Measurements from ENCODE around the gene IRX4. TPM values are rescaled to one million over a fixed set of nuclear protein-coding genes. Genes with fewer than 3 reads are reported as not detected.

IRX4 gene
- polyA plus RNA-seq, 1 of the 3 experiments (the other 2 are of a cell fraction), result not detected

DNA sequence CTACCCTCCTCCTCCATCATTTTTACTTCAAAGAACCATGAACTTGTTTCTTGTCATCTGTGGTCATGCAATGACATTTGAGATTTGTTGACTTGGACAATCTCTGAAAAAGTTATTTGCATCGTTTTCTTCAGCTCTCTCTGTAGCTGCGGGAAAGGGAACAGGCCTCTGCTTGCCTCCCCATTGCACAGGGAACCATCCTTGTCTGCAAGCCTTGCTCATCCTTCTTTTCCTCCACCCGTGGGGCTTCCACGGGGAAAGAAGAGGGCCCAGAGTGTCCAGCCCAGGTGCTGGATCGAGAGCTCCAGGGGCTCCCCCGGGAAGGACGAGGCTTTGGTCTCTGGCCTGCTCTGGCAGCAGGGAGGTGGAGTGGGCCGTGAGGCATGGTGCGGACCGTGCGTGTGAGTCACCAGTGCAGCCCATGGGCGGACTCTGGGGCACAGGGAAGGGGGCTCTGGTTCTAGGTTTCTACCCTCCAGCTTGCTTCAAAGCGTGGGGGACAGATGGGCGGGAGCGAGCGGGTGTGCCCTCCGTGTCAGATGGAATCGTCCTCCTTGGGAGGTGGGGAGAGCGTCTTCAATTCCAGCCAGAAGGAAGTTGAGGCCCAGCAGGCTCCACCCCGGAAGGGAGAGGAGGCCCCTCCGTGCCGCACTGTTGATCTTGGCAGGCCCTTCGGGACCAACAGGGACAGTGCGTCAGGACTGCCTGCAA is 6.0 kb upstream of the IRX4 start:
- POLR2A ChIA-PET, result interaction anchor here (0.6 kb wide), 1 partner anchor 881 kb away, joined by 3 read pairs; no protein-coding TSS in a partner anchor
- DNase-seq, result no peak

DNA sequence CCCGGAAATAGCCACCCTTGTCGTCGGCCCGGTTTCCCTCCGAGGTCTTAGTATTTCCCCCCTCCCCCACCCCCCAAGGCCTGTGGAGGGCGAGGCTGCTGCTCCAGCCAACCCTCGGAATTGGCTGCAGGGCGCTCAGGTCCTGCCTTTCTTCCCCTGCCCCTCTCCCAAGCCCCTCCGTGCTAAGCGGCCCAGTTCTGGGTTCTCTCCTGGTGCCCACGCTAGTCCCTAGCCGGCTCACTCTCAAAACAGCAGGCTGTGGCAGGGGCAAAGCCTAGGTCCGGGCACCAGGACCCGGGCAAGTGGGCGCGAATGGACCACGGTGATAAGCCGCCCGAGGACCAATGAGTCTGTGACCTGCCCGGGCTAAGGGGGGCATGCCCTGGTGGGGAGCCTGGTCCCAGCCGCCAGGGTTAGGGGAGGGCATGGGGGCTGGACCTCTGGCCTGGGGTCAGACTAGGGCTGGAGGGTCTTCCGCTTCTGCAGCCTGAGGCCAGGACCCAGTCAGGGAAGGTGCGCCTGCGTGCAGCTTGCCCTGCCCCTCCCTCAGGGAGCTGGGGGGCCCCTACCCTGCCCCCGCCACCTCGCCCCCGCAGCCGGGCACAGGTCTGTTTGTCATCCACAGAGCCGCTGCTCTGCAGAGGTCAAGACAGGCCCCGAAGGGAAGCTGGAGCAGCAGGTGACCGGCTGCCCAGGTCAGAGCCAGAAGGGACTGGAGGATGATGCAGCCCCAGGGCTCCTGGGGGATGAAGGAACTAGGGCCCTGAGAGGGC is 5.0 kb upstream of the IRX4 start:
- no peak for DNase-seq
- H3K36me3 ChIP-seq (replicated peaks in 1 of 2; ENCODE audit: control insufficient read depth in 1 of 2, insufficient read depth in 2 of 2, low read length in 1 of 2), result no peaks in the 10 kb centered on the region

More for the DNA sequence above, 6.0 kb upstream of the IRX4 start:
- H3K4me2 ChIP-seq, result no peak overlapping the region
- peaks cover 89% of the 10 kb centered on the region for H3K27me3 ChIP-seq (ENCODE audit: insufficient read depth)
- H3K27ac ChIP-seq (ENCODE audit: low read depth in 2 of 2, low read length in 1 of 2), result no peak overlapping the region
- H3K9me2 ChIP-seq, result no peaks in the 10 kb centered on the region
- no peaks in the 10 kb centered on the region for H3K9me3 ChIP-seq
- CTCF ChIA-PET, result no interaction called here
- H4K20me1 ChIP-seq (ENCODE audit: insufficient read depth), result 0 out of 2 replicates have a peak, but pooled peaks cover 4% of the 10 kb centered on the region
- H3K79me2 ChIP-seq (ENCODE audit: insufficient read depth), result no peaks in the 10 kb centered on the region
- H3K4me1 ChIP-seq (ENCODE audit: control insufficient read depth in 1 of 2, insufficient read depth in 2 of 2, low read depth in 1 of 2, low read length in 1 of 2), result no peaks in the 10 kb centered on the region
- WGBS (ENCODE audit: low lambda C conversion rate), result 38% methylated on average over 14 of the region's 24 CpGs
- H3F3A ChIP-seq (replicated peaks; ENCODE audit: insufficient read depth), result no peaks in the 10 kb centered on the region
- no peaks in the 10 kb centered on the region for H3K36me3 ChIP-seq (replicated peaks in 1 of 2; ENCODE audit: control insufficient read depth in 1 of 2, insufficient read depth in 2 of 2, low read length in 1 of 2)
- no peak overlapping the region for H3K4me3 ChIP-seq (ENCODE audit: low read depth in 2 of 2, low read length in 1 of 2)
- H3K9ac ChIP-seq, result no peak overlapping the region
- TF ChIP-seq RCOR1 (IDR thresholded peaks at IDR 0.05; ENCODE audit: low read length) (no peak), RFX5 (IDR thresholded peaks at IDR 0.05; ENCODE audit: low read length) (no peak)
- H2AFZ ChIP-seq (ENCODE audit: low read depth), result no peak overlapping the region

More for the DNA sequence above, 5.0 kb upstream of the IRX4 start:
- H3K4me2 ChIP-seq, result no peak overlapping the region
- H3K9me2 ChIP-seq, result no peaks in the 10 kb centered on the region
- ChIA-PET POLR2A (no interaction called here), CTCF (no interaction called here)
- H3K4me3 ChIP-seq (ENCODE audit: low read depth in 2 of 2, low read length in 1 of 2), result no peak overlapping the region
- WGBS (ENCODE audit: low lambda C conversion rate), result 32% methylated on average over 10 of the region's 31 CpGs
- H3K27ac ChIP-seq (ENCODE audit: low read depth in 2 of 2, low read length in 1 of 2), result no peak overlapping the region
- H3F3A ChIP-seq (replicated peaks; ENCODE audit: insufficient read depth), result no peaks in the 10 kb centered on the region
- 0 out of 2 replicates have a peak, but pooled peaks cover 4% of the 10 kb centered on the region for H4K20me1 ChIP-seq (ENCODE audit: insufficient read depth)
- H3K9ac ChIP-seq, result no peak overlapping the region
- no peaks in the 10 kb centered on the region for H3K79me2 ChIP-seq (ENCODE audit: insufficient read depth)
- H2AFZ ChIP-seq (ENCODE audit: low read depth), result no peak overlapping the region
- no peaks in the 10 kb centered on the region for H3K4me1 ChIP-seq (ENCODE audit: control insufficient read depth in 1 of 2, insufficient read depth in 2 of 2, low read depth in 1 of 2, low read length in 1 of 2)
- TF ChIP-seq, protein P1, sequence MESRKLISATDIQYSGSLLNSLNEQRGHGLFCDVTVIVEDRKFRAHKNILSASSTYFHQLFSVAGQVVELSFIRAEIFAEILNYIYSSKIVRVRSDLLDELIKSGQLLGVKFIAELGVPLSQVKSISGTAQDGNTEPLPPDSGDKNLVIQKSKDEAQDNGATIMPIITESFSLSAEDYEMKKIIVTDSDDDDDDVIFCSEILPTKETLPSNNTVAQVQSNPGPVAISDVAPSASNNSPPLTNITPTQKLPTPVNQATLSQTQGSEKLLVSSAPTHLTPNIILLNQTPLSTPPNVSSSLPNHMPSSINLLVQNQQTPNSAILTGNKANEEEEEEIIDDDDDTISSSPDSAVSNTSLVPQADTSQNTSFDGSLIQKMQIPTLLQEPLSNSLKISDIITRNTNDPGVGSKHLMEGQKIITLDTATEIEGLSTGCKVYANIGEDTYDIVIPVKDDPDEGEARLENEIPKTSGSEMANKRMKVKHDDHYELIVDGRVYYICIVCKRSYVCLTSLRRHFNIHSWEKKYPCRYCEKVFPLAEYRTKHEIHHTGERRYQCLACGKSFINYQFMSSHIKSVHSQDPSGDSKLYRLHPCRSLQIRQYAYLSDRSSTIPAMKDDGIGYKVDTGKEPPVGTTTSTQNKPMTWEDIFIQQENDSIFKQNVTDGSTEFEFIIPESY (IDR thresholded peaks at IDR 0.05; ENCODE audit: borderline replicate concordance, low read depth), result no peak
- TF ChIP-seq, protein P2, sequence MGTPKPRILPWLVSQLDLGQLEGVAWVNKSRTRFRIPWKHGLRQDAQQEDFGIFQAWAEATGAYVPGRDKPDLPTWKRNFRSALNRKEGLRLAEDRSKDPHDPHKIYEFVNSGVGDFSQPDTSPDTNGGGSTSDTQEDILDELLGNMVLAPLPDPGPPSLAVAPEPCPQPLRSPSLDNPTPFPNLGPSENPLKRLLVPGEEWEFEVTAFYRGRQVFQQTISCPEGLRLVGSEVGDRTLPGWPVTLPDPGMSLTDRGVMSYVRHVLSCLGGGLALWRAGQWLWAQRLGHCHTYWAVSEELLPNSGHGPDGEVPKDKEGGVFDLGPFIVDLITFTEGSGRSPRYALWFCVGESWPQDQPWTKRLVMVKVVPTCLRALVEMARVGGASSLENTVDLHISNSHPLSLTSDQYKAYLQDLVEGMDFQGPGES (IDR thresholded peaks at IDR 0.05; ENCODE audit: low read depth, low read length), result no peak
- TF ChIP-seq TCF12 (IDR thresholded peaks at IDR 0.05) (no peak), ELF1 (IDR thresholded peaks at IDR 0.05) (no peak), SIN3A (IDR thresholded peaks at IDR 0.05; ENCODE audit: borderline replicate concordance, low read depth, low read length) (no peak), EZH2phosphoT487 (IDR thresholded peaks at IDR 0.05; ENCODE audit: borderline replicate concordance, low read depth) (no peak), FOSL2 (IDR thresholded peaks at IDR 0.05; ENCODE audit: borderline replicate concordance, low read depth) (no peak), TEAD4 (IDR thresholded peaks at IDR 0.05; ENCODE audit: borderline replicate concordance, insufficient read depth) (no peak), RCOR1 (IDR thresholded peaks at IDR 0.05; ENCODE audit: low read length) (no peak), MXI1 (IDR thresholded peaks at IDR 0.05; ENCODE audit: low read depth, low read length) (no peak), RFX5 (IDR thresholded peaks at IDR 0.05; ENCODE audit: low read length) (no peak), GATA2 (CRISPR knock-in tag; IDR thresholded peaks at IDR 0.05) (no peak)
- TF ChIP-seq, protein P3, sequence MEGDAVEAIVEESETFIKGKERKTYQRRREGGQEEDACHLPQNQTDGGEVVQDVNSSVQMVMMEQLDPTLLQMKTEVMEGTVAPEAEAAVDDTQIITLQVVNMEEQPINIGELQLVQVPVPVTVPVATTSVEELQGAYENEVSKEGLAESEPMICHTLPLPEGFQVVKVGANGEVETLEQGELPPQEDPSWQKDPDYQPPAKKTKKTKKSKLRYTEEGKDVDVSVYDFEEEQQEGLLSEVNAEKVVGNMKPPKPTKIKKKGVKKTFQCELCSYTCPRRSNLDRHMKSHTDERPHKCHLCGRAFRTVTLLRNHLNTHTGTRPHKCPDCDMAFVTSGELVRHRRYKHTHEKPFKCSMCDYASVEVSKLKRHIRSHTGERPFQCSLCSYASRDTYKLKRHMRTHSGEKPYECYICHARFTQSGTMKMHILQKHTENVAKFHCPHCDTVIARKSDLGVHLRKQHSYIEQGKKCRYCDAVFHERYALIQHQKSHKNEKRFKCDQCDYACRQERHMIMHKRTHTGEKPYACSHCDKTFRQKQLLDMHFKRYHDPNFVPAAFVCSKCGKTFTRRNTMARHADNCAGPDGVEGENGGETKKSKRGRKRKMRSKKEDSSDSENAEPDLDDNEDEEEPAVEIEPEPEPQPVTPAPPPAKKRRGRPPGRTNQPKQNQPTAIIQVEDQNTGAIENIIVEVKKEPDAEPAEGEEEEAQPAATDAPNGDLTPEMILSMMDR (IDR thresholded peaks at IDR 0.05), result no peak
- TF ChIP-seq, protein P4, sequence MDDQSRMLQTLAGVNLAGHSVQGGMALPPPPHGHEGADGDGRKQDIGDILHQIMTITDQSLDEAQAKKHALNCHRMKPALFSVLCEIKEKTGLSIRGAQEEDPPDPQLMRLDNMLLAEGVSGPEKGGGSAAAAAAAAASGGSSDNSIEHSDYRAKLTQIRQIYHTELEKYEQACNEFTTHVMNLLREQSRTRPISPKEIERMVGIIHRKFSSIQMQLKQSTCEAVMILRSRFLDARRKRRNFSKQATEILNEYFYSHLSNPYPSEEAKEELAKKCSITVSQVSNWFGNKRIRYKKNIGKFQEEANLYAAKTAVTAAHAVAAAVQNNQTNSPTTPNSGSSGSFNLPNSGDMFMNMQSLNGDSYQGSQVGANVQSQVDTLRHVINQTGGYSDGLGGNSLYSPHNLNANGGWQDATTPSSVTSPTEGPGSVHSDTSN (IDR thresholded peaks at IDR 0.05), result no peak
- H3K9me3 ChIP-seq, result no peaks in the 10 kb centered on the region
- H3K27me3 ChIP-seq (ENCODE audit: insufficient read depth), result peaks cover 89% of the 10 kb centered on the region

Data from SK-N-SH (cell line).